GM18526 (cell line): Measurements from ENCODE around the gene FEM1B.

ENCODE experiments used
- POLR2A ChIP-seq: IDR thresholded peaks from 3 replicates; pipeline ENCODE4 v1.6.1; 2011; ENCODE audit not compliant: insufficient read length; ENCODE audit errors: extremely low read depth

The FEM1B gene

DNA sequence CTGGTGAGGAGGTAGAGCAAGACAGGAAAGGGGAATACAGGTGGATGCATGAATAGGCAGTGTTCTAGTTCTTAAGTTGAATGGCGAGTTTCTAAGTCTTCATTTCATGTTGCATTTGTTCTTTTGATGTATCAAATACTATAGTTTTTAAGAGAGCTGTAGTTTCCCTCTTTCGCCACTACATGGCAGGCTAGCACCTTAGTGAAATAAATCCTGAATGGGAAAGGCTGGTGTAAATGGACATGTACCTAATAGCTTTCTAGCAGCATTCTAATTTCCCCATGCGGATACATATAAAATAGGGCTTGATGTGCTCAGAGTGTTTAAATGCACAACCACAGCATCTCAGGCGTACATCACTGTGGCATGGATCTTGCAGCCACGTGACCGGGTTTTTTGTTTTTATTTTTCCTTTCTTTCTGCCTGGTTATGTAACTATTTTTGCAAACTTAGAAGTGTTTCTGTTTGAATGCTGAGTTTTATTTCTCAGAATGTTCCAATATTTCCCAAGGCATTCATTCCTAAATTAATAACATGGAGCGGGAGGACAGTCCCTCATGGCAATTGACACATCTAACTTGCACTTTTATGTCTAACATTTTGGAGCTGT lies 24.5 kb upstream of the FEM1B start:
- TF ChIP-seq POLR2A: no peak

DNA sequence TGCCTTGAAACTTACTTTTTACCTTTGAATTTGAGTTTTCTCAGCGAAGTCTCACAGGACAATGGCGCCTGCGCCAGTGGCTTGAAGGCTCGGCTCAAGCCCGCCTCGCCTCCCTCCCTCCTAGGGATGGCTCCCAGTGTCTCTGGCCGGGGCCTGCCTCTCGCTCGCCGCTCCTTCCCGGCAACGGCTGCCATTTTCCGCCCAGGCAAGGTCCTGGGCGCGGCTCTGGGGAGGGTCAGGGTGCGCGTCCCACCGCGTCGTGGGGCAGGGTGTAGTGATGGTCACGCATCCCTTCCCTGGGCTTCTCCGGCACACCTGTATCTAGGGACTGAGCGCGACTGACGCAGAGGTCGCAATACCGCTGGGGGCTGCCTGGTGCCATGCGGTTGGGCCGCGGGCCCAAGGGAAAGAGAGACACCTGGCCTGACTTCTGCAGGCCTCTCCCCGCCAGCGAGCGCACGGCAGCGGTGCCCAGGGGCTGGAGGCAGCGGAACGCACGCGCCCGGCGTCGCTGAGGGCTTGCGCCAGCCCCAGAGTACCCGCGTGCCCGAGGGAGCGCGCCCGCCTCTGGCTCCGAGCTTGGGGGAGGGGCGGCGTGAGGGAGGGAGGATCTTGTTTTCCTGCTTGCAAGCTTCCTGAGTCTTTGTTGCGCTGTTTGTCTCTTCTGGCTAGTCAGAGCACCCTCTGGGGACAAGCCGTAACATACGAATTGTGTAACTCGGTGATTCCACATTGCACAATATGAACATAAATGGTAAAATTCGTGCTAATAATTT lies 20.7 kb upstream of the FEM1B start:
- TF ChIP-seq POLR2A: no peak

DNA sequence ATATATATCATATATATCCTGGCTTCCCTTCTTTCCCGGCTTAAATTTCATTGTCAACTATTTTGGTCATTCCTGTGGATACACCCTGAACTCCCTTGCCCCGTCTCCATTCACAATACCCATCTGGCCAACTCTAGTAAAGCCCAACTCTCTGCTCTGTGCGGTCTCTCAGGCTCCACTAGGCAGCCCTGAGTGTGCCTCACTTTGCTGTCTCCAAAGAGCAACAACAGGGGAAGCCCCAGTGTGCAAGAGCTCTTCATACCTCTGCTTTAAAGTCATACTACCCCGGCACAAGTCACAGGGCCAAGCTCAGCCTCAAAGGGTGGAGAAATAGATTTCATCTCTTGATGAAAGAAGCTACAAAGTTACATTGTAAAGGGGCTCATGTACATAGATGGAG lies 18.9 kb upstream of the FEM1B start:
- no peak for TF ChIP-seq POLR2A

DNA sequence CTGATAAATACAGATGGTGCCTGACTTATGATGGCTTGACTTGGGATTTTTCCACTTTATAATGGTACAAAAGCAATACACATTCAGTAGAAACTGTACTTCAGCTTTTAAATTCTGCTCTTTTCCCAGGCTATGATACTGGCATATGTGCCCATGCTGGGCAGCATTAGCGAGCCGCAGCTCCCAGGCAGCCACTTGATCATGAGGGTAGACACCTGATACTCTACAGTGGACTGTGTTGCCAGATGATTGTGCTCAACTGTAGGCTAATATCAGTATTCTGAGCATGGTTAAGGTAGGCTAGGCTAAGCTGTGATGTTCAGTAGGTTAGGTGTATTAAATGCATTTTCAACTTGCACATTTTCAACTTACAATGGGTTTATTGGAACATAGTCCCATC lies 17.7 kb upstream of the FEM1B start:
- TF ChIP-seq POLR2A: no peak

DNA sequence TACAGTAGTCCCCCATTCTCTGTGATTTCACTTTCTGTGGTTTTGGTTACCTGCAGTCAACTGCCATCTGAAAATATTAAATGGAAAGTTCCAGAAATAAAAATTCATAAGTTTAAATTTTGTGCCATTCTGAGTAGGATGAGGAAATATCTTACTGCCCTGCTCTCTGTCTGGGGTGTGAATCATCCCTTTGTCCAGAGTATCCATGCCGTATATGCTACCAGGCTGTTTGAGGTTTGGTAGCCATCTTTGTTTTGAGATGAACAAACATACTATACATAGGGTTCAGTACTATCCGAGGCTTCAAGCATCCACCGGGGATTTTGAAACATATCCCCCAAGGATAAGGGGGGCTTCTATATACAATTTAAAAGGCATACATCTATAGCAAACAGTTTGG lies 16.3 kb upstream of the FEM1B start:
- no peak for TF ChIP-seq POLR2A

DNA sequence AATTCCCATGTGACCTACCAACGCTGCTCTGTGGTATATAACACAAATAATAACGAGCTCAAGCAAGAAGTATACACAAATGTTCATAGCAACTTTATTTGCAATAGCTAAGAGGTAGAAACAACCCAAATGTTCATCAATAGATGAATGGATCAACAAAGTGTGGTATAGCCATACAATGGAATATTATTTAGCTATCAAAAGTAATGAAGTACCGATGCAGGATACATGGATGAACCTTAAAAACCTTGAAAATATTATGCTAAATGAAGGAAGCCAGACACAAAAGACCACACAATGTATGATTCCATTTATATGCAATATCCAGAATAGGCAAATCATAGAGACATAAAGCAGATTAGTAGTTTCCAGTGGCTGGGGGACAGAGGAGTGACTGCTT lies 15.6 kb upstream of the FEM1B start:
- no peak for TF ChIP-seq POLR2A

DNA sequence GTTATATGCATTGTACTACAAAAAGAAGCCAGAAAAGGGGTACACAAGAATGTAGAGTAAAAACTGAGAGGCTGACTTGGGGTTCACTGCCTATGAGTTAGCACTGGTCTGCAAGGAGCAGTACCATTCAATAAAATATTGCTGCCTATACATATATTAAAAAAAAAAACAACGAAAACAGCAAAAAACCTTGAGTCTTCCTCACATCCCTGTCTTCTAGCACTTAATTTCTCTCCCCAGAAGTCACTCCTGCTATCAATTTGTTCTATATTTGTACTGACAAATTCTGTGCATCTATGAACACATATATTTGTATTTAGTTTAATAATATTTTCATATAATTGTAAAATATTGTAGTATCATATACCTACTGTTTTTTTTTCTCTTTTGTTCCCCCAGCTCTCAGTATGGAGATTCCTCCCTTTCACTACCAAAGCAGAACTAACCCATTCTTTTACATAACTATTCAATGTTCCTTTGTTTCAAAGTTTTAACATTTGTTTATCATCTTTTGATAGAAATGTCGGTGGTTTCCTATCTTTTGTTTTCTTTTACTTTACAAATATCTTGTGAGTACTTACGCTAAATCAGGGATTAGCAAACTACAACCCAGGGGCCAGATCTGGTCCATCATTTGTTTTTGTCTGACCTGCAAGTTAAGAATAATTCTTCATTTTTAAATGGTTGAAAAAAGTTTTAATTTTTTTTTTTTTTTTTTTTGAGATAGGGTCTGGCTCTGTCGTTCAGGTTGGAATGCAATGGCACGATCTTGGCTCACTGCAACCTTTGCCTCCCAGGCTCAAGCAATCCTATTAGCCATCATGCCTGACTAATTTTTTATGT lies 14.8 kb upstream of the FEM1B start:
- TF ChIP-seq POLR2A: no peak

DNA sequence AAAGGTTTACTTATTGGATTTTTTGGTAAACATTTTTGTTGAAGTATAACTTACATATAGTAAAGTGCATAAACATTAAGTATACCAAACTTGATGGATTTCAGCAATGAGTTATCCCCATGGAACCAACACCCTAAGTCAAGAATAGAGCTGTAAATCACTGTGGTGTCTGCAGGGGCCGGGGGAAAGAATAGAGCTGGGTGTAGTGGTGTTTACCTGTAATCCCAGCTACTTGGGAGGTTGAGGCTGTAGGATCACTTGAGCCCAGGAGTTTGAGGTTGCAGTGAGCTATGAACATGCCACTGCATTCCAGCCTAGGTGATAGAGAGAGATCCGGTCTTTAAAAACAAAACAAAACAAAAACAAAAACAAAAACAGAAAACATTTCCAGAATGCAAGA lies 13.3 kb upstream of the FEM1B start:
- no peak for TF ChIP-seq POLR2A

DNA sequence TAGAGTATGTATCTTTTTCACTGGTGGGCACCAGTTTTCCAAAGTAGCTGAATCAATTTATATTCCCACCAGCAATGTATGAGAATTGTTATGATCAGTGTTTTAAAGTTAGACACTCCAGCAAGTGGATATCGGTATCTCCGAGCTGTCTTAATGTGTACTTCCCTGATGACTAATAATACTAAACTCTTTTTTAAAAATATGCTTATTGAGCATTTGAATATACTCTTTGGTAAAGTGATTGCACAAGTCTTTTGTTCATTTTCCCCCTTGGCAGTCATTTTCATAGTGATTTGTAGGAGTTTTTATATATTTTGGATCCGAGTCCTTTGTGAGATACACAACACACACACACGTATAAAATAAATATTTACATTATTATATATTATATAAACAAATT lies 12.5 kb upstream of the FEM1B start:
- no peak for TF ChIP-seq POLR2A

DNA sequence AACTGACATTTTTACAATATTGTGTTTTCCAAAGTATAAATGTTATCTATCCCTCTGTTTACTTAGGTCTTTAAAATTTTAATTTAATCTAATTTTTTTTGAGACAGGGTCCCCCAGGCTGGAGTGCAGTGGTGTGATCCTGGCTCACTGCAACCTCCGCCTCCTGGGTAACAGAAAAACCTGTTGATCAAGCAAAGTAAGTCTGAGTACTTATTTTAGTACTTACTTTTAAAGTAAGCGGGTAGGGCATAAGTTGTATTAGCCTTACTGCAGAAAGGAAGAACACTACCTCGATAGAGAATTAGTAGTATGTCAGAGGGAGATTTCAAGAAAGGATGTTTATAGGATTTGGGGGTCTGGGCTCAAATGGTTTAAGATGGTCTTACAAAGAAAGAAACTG lies 11.9 kb upstream of the FEM1B start:
- TF ChIP-seq POLR2A: no peak

DNA sequence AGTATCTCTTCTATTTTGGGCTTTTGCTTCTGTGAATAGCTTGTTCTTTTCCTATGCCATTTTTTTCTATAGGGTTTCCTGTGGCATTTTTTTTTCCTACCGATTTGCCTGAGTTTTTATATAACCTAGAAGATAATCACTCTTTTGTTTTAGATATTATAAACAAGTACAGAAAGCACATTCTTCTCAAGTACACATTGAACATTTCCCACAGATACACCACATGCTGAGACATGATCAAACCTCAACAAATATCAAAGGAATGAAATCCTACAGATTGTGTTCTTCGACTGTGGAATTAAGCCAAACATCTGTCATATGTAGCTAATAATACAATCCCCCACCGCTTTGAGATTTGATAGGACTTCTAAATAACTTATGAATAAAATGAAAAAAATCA lies 9.1 kb upstream of the FEM1B start:
- TF ChIP-seq POLR2A: no peak

DNA sequence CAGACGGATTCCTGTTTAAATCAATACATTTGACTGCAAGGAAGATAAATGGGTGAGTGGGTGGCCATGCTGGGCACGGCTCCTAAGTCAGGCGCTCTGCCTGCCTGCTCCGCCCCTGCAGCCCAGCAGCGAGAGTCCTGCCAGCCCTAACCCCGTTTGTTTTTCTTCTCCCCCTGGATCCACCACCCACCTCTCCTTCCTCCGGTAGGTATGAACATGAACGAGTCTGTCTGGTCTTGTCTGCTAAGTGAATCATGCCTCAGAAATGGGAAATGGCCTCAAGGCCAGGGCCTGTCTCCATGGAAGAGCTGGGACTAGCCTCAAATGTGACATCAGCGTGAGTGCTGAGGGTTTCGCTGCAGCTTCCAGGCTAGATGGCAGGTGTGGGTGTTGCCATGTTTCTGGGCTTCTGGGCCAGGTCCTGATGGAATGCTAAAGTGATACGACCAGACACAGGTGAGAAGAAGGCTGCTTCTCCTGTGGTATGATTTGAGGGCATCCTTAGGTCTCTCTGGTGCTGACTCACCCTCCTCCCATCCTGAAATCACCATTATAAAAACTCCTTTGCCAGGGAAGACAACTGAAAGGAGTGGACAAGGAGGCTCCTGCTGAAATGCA lies 5.6 kb upstream of the FEM1B start:
- no peak for TF ChIP-seq POLR2A

DNA sequence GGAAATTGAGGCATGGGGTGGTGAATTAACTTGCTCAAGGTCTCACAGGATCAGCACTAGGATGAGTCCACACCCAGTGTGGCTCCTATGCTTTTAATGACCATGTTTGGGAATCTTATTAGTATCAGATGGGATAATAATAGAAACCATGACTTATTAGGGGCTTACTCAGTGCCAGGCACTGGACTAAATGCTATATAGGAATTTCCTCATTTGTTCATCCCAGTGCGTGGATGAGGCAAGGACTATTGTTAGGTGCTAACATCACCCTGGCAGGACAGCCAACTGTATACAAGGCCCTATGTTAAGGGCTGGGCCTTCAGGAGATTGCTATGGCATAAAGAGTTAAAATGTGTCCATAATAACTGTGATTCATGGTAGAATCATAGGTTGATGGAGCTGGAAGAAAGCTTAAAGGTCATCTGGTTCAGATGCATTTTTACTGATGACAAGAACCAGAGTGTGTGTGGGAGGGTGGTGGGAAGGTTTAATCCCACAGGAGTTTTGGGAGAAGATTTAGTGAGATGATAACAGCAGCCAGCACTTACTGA lies 4.7 kb upstream of the FEM1B start:
- no peak for TF ChIP-seq POLR2A

DNA sequence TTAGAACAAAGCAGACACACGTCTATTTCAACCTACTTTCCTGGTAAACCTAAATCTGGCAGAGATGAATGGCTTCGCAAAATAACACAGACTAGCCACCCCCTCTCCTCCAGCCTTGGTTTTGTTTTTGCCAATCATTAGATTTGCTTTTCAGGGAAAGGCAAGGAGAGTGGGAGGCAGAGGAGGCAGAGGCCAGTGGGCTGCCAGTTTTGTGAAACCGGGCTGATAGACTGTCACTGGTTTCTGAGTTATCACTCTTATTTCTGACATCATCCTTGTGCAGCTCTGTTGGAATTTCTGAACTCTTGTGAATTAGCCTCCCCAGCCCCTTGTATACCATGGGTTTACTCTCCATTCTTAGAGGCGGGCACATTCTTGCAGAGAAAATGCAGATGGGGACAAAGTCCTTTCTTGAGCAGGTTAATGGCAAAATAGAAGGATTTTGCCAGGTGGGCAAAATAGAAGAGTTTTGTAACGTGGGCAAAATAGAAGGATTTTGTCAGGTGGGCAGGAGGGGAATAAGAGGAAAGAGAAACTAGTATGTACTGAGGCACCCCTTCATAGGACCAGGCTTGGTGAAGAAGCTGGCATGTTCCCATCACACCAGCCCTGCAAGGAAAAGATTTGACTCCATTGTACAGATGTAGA lies 3.2 kb upstream of the FEM1B start:
- TF ChIP-seq POLR2A: no peak
